CD14-positive monocyte (primary cell): Measurements from ENCODE around the gene ISCU. TPM values are rescaled to one million over a fixed set of nuclear protein-coding genes. Genes with fewer than 3 reads are reported as not detected.

ENCODE experiments used
- DNase-seq, 3 donors: peaks; one replicate each; pipeline ENCODE4 v3.0.0-alpha.2; 2011 to 2022
- H2AFZ ChIP-seq: 2 replicates; pipeline ENCODE4 v1.6.0; 2012; ENCODE audit warnings: mild to moderate bottlenecking, low read depth, low read length, inconsistent platforms; ENCODE audit not compliant: insufficient read depth, poor library complexity, severe bottlenecking
- H3K27ac ChIP-seq, 2 donors: 1 replicate in 1 of 2; 2 replicates in 1 of 2; pipeline ENCODE4 v1.5.1; 2012 to 2013; ENCODE audit warnings: low read length in 2 of 2, control low read depth in 1 of 2, inconsistent platforms in 1 of 2, low read depth in 1 of 2, mild to moderate bottlenecking in 1 of 2
- H3K27me3 ChIP-seq, 2 donors: one replicate each; pipeline versions ENCODE4 v1.6.0 to v1.6.1; 2011 to 2013; ENCODE audit warnings: low read length in 2 of 2; ENCODE audit not compliant: control insufficient read depth in 2 of 2, insufficient read depth in 2 of 2
- H3K36me3 ChIP-seq, 2 donors: replicated peaks in 1 of 2; 1 replicate in 1 of 2; 2 replicates in 1 of 2; pipeline versions ENCODE4 v1.5.1 to v1.6.1; 2012 to 2013; ENCODE audit warnings: low read length in 2 of 2, control low read depth in 1 of 2, inconsistent platforms in 1 of 2, mild to moderate bottlenecking in 1 of 2; ENCODE audit not compliant: insufficient read depth in 2 of 2, control insufficient read depth in 1 of 2
- H3K4me1 ChIP-seq, 2 donors: 1 replicate in 1 of 2; 2 replicates in 1 of 2; pipeline versions ENCODE4 v1.5.1 to v1.6.1; 2012 to 2013; ENCODE audit warnings: low read length in 2 of 2, control low read depth in 1 of 2, inconsistent platforms in 1 of 2, mild to moderate bottlenecking in 1 of 2, moderate library complexity in 1 of 2; ENCODE audit not compliant: insufficient read depth in 2 of 2, control insufficient read depth in 1 of 2
- H3K4me2 ChIP-seq: replicated peaks from 2 replicates; pipeline ENCODE3; 2012; ENCODE audit warnings: low read length, moderate library complexity, mild to moderate bottlenecking; ENCODE audit not compliant: poor library complexity, severe bottlenecking; ENCODE audit errors: extremely low read depth
- H3K4me3 ChIP-seq, 3 experiments: fragments of 200-600 bp in 1 of 3; sonication (generic) in 1 of 3; replicated peaks in 1 of 3; 1 replicate in 2 of 3; 2 replicates in 1 of 3; pipeline ENCODE4 v1.5.1; 2011 to 2013; ENCODE audit warnings: low read length in 3 of 3, mild to moderate bottlenecking in 3 of 3, control low read depth in 2 of 3, low read depth in 2 of 3, inconsistent platforms in 1 of 3, moderate library complexity in 1 of 3
- H3K79me2 ChIP-seq: 2 replicates; pipeline ENCODE4 v1.6.0; 2012; ENCODE audit warnings: mild to moderate bottlenecking, control low read depth, inconsistent platforms, low read length, moderate library complexity; ENCODE audit not compliant: insufficient read depth
- H3K9ac ChIP-seq: 2 replicates; pipeline ENCODE4 v1.6.0; 2017; ENCODE audit warnings: low read length, mild to moderate bottlenecking; ENCODE audit not compliant: insufficient read depth, poor library complexity, severe bottlenecking
- H3K9me3 ChIP-seq, 2 donors: replicated peaks in 1 of 2; 1 replicate in 1 of 2; 2 replicates in 1 of 2; pipeline versions ENCODE4 v1.5.1 to v1.6.1; 2012 to 2013; ENCODE audit warnings: low read length in 2 of 2, control low read depth in 1 of 2; ENCODE audit not compliant: control insufficient read depth in 1 of 2, insufficient read depth in 1 of 2
- H4K20me1 ChIP-seq: 2 replicates; pipeline ENCODE4 v1.6.0; 2012; ENCODE audit warnings: mild to moderate bottlenecking, low read length, control low read depth, moderate library complexity; ENCODE audit not compliant: insufficient read depth
- H3K27ac Mint-ChIP-seq, 7 donors: one replicate each; pipeline ENCODE4 v1.8.0; 2020; ENCODE audit warnings: mild to moderate bottlenecking in 7 of 7, mixed read lengths in 7 of 7, moderate library complexity in 6 of 7, inconsistent platforms in 2 of 7
- H3K27me3 Mint-ChIP-seq, 3 donors: one replicate each; pipeline ENCODE4 v1.8.0; 2021 to 2022; ENCODE audit warnings: low read depth in 3 of 3, mild to moderate bottlenecking in 3 of 3, mixed read lengths in 3 of 3, moderate library complexity in 3 of 3, inconsistent platforms in 1 of 3
- H3K36me3 Mint-ChIP-seq, 2 donors: one replicate each; pipeline ENCODE4 v1.8.0; 2020; ENCODE audit warnings: mixed read lengths in 2 of 2, inconsistent platforms in 1 of 2, mild to moderate bottlenecking in 1 of 2
- H3K4me1 Mint-ChIP-seq: one replicate; pipeline ENCODE4 v1.8.0; 2020; ENCODE audit warnings: mild to moderate bottlenecking, mixed read lengths
- H3K4me3 Mint-ChIP-seq, 2 donors: one replicate each; pipeline ENCODE4 v1.8.0; 2020; ENCODE audit warnings: mild to moderate bottlenecking in 2 of 2, mixed read lengths in 2 of 2, moderate library complexity in 1 of 2
- H3K9me3 Mint-ChIP-seq, 7 donors: one replicate each; pipeline ENCODE4 v1.8.0; 2020 to 2022; ENCODE audit warnings: mixed read lengths in 7 of 7, mild to moderate bottlenecking in 6 of 7, moderate library complexity in 6 of 7, inconsistent platforms in 2 of 7
- WGBS: methylation state at CpG from one replicate; pipeline ENCODE4 v1.1.5; 2013; ENCODE audit warnings: missing lambda C conversion rate; ENCODE audit not compliant: insufficient coverage; 5-methylcytosine and 5-hydroxymethylcytosine counted together
- intact Hi-C, 2 donors: fragments of 100-400 bp; cut with micrococcal nuclease; formaldehyde crosslinking; loops; one replicate each; pipeline versions ENCODE4 v1.15.0 to v1.15.1; 2023
- polyA plus RNA-seq, 3 donors: library from polyadenylated mRNA; depleted of rRNA in 1 of 3; unstranded in 2 of 3; stranded (reverse) in 1 of 3; fragments of 300-500 nt in 2 of 3; fragments of >200 nt in 1 of 3; fragmentation: Illumina TruSeq in 2 of 3; gene quantifications; 1 replicate in 2 of 3; 2 replicates in 1 of 3; pipeline ENCODE4 v1.2.3, GENCODE V29; 2012 to 2021
- TF ChIP-seq, protein P1 (sequence below): fragments of 200-600 bp; IDR thresholded peaks from one replicate; pipeline ENCODE4 v1.8.0; 2022; ENCODE audit warnings: antibody characterized with exemption, mild to moderate bottlenecking

The ISCU gene
- polyA plus RNA-seq, 3 donors: 90.9 to 114 (median 111) TPM

DNA sequence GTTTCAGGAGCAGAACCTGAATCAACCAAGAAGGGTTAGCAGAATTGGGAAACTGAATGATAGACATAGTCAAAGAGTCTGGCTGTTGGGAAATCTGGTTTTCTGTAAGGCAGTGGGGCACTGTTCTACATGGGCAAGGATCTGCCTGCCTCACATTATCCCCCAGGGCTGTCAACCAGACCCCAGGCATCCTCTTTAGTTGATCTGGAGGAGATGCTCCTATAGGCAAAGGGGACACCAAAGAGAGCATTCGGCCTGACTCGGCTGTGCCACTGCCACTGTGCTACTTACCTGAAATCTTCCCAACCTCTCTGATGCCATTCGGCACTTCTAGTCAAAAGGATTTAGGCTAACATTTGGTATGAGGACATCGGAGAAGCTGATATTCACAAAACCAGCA is 4.1 kb downstream of the ISCU start:
- TF ChIP-seq, protein P1, sequence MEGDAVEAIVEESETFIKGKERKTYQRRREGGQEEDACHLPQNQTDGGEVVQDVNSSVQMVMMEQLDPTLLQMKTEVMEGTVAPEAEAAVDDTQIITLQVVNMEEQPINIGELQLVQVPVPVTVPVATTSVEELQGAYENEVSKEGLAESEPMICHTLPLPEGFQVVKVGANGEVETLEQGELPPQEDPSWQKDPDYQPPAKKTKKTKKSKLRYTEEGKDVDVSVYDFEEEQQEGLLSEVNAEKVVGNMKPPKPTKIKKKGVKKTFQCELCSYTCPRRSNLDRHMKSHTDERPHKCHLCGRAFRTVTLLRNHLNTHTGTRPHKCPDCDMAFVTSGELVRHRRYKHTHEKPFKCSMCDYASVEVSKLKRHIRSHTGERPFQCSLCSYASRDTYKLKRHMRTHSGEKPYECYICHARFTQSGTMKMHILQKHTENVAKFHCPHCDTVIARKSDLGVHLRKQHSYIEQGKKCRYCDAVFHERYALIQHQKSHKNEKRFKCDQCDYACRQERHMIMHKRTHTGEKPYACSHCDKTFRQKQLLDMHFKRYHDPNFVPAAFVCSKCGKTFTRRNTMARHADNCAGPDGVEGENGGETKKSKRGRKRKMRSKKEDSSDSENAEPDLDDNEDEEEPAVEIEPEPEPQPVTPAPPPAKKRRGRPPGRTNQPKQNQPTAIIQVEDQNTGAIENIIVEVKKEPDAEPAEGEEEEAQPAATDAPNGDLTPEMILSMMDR: no peak
- peaks cover 17% of the 10 kb centered on the region for H3K79me2 ChIP-seq
- no peak for DNase-seq
- intact Hi-C loops: loop anchor here in 1 of 2 donors (10.0 kb wide), 1 partner anchor 388 kb away; no protein-coding TSS in a partner anchor
- H3K4me3 Mint-ChIP-seq: no peak overlapping the region
- no peaks in the 10 kb centered on the region for H3K27me3 Mint-ChIP-seq
- WGBS: 100% methylated on average over 3 of the region's 4 CpGs
- no peak overlapping the region for H3K4me2 ChIP-seq
- no peaks in the 10 kb centered on the region for H4K20me1 ChIP-seq
- H3K27me3 ChIP-seq: no peaks in the 10 kb centered on the region
- peaks cover 35% of the 10 kb centered on the region for H3K4me1 Mint-ChIP-seq
- peak overlapping the region; percentile 73 to 93 (median 90) for H3K27ac Mint-ChIP-seq
- H3K9me3 Mint-ChIP-seq: no peaks in the 10 kb centered on the region
- peak overlapping the region; percentile 1 to 70 for H3K27ac ChIP-seq
- H2AFZ ChIP-seq: no peak overlapping the region
- no peak overlapping the region for H3K9ac ChIP-seq
- H3K36me3 Mint-ChIP-seq: peaks cover 50 to 55% of the 10 kb centered on the region in 2 donors
- peaks cover 33 to 57% of the 10 kb centered on the region in 2 donors for H3K36me3 ChIP-seq
- H3K4me3 ChIP-seq: no peak overlapping the region
- H3K4me1 ChIP-seq: peaks cover 42 to 55% of the 10 kb centered on the region in 2 donors
- H3K9me3 ChIP-seq: no peaks in the 10 kb centered on the region

DNA sequence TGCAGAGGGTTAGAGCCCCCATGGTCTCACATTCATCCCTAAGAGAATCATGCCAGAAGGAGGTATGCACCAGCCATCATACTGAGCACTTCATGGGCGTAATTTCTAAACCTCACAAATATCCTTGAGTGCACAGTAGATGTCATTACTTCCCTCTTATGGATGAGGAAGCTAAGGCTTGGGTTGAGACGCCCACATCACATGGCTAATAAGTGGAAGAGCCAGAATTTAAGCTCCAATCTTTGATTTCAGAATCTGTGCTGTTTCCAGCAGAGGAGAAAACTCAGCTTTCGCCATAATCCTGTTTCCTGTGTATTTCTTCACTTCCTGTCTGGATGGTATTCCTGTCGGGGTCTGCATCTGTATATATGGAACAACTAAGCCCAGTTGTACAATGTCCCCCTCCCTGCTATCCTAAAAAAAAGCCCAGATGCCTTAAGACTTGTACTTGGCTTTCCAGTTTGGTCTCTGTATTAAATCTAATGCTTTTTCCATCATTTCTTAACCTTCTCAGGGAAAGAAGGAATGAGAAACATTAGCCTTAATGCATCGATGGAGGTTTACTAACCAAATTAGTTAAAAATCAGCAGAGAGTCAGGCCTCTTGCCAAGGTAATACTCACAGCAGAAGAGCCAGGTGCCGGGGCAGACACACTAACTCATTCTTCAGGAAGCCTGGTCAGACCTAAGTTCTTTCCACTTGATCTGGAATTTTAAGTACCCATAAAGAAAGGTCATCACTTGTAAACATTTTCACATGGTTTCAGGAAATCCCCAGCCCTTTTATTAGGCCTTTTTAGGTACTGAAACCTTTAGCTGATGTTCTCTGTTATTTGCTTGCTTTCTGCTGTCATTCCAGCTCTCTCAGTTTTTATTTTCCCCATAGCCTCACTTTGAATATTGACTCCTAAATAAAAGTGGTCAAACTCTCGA is 5.3 kb downstream of the ISCU start:
- H3K9me3 ChIP-seq: no peaks in the 10 kb centered on the region
- peak overlapping the region; percentile 25 for H3K4me2 ChIP-seq
- no peak overlapping the region for H3K4me3 ChIP-seq
- peak overlapping the region; percentile 13 for H2AFZ ChIP-seq
- no peak overlapping the region for H3K9ac ChIP-seq
- H3K27ac ChIP-seq: peak overlapping the region in 1 of 2 donors; percentile 70
- peaks cover 50 to 55% of the 10 kb centered on the region in 2 donors for H3K36me3 Mint-ChIP-seq
- intact Hi-C loops: loop anchor here in 1 of 2 donors (10.0 kb wide), 1 partner anchor 387 kb away; no protein-coding TSS in a partner anchor
- WGBS: 57% methylated on average over 3 of the region's 7 CpGs
- TF ChIP-seq, protein P1: no peak
- H3K79me2 ChIP-seq: peaks cover 15% of the 10 kb centered on the region
- DNase-seq: peak; percentile 58 to 71 (median 68)
- H3K36me3 ChIP-seq: peaks cover 33 to 57% of the 10 kb centered on the region in 2 donors
- peaks cover 38 to 48% of the 10 kb centered on the region in 2 donors for H3K4me1 ChIP-seq
- no peaks in the 10 kb centered on the region for H3K9me3 Mint-ChIP-seq
- H3K27me3 Mint-ChIP-seq: peaks cover 0 to 2% (median 0%) of the 10 kb centered on the region in 3 donors
- peaks cover 32% of the 10 kb centered on the region for H3K4me1 Mint-ChIP-seq
- H3K27ac Mint-ChIP-seq: peak overlapping the region; percentile 73 to 93 (median 91)
- H3K4me3 Mint-ChIP-seq: no peak overlapping the region
- no peaks in the 10 kb centered on the region for H3K27me3 ChIP-seq
- no peaks in the 10 kb centered on the region for H4K20me1 ChIP-seq
